K562 (cell line): ENCODE data around the gene DCAF17. TPM values are rescaled to one million over a fixed set of nuclear protein-coding genes. Genes with fewer than 3 reads are reported as not detected.

Experiments used
- ADNP ChIP-seq: fragments of 200-800 bp; sonication (Bioruptor generic); IDR thresholded peaks from 2 replicates; pipeline ENCODE4 v1.6.1; 2016; ENCODE audit warnings: missing genetic modification characterization, missing compliant biosample characterization
- ATF2 ChIP-seq: sonication (generic); formaldehyde crosslinking; IDR thresholded peaks from 2 replicates; pipeline ENCODE4 v1.8.1; 2022; ENCODE audit warnings: missing genetic modification reagents
- CREB1 ChIP-seq, 2 experiments: sonication (generic) in 1 of 2; formaldehyde crosslinking in 1 of 2; IDR thresholded peaks; 2 replicates each; pipeline versions ENCODE4 v1.6.1 to v1.8.0; 2012 to 2022; ENCODE audit warnings: inconsistent platforms in 1 of 2, mild to moderate bottlenecking in 1 of 2, missing genetic modification reagents in 1 of 2, moderate library complexity in 1 of 2
- ESRRB ChIP-seq: fragments of 250-450 bp; sonication (Bioruptor Pico); IDR thresholded peaks from 2 replicates; pipeline ENCODE4 v1.5.0; 2020; ENCODE audit warnings: mild to moderate bottlenecking, moderate library complexity, borderline replicate concordance
- FOXK1 ChIP-seq: sonication (generic); formaldehyde crosslinking; IDR thresholded peaks from 2 replicates; pipeline ENCODE4 v1.8.0; 2022; ENCODE audit warnings: missing genetic modification reagents, mild to moderate bottlenecking, borderline replicate concordance
- FOXK2 ChIP-seq, 2 experiments: fragments of 450-650 bp; IDR thresholded peaks in 1 of 2; conservative IDR thresholded peaks in 1 of 2; 2 replicates each; pipeline ENCODE4 v1.6.1; 2016; ENCODE audit warnings: low read depth in 2 of 2, mild to moderate bottlenecking in 1 of 2
- HDAC3 ChIP-seq: fragments of 450-650 bp; IDR thresholded peaks from 2 replicates; pipeline ENCODE4 v1.6.1; 2018; ENCODE audit warnings: borderline replicate concordance, mild to moderate bottlenecking, moderate library complexity; ENCODE audit not compliant: partially characterized antibody
- KAT2B ChIP-seq: IDR thresholded peaks from one replicate; pipeline ENCODE4 v1.6.1; 2012; ENCODE audit warnings: low read depth, mild to moderate bottlenecking, control low read depth, inconsistent platforms, low read length, moderate library complexity
- KAT7 ChIP-seq: sonication (generic); formaldehyde crosslinking; IDR thresholded peaks from 2 replicates; pipeline ENCODE4 v1.8.0; 2022; ENCODE audit warnings: missing genetic modification reagents, mild to moderate bottlenecking, borderline replicate concordance
- MBD2 ChIP-seq: sonication (generic); IDR thresholded peaks from 2 replicates; pipeline ENCODE4 v1.6.1; 2016; ENCODE audit warnings: low read depth, borderline replicate concordance
- MEF2D ChIP-seq: conservative IDR thresholded peaks from 2 replicates; pipeline ENCODE4 v1.6.1; 2016; ENCODE audit warnings: low read depth, missing genetic modification characterization, missing compliant biosample characterization
- MIER1 ChIP-seq: fragments of 450-650 bp; IDR thresholded peaks from 2 replicates; pipeline ENCODE4 v1.6.1; 2016; ENCODE audit warnings: antibody characterized with exemption, mild to moderate bottlenecking, low read depth
- NFIC ChIP-seq: fragments of 450-650 bp; IDR thresholded peaks from 2 replicates; pipeline ENCODE4 v1.6.1; 2017; ENCODE audit warnings: mild to moderate bottlenecking, inconsistent platforms
- NFXL1 ChIP-seq: fragments of 450-650 bp; formaldehyde crosslinking; IDR thresholded peaks from 2 replicates; pipeline ENCODE4 v1.4.0; 2021; ENCODE audit warnings: mild to moderate bottlenecking
- PPARD ChIP-seq: fragments of 250-450 bp; sonication (Bioruptor Pico); IDR thresholded peaks from 2 replicates; pipeline ENCODE4 v1.8.0; 2022; ENCODE audit warnings: inconsistent platforms, mild to moderate bottlenecking, moderate library complexity
- PTTG1 ChIP-seq: fragments of 450-650 bp; IDR thresholded peaks from 2 replicates; pipeline ENCODE4 v1.6.1; 2016; ENCODE audit warnings: low read depth, mild to moderate bottlenecking, missing genetic modification characterization, missing compliant biosample characterization
- PURB ChIP-seq: sonication (generic); formaldehyde crosslinking; IDR thresholded peaks from 2 replicates; pipeline ENCODE4 v1.9.0; 2021; ENCODE audit warnings: low read depth, mild to moderate bottlenecking, missing genetic modification reagents
- TCFL5 ChIP-seq: fragments of 250-450 bp; sonication (Bioruptor Pico); conservative IDR thresholded peaks from 2 replicates; pipeline ENCODE4 v1.6.1; 2021; ENCODE audit warnings: mild to moderate bottlenecking, moderate library complexity, matching md5 sums
- TGIF2 ChIP-seq: sonication (generic); formaldehyde crosslinking; IDR thresholded peaks from 2 replicates; pipeline ENCODE4 v1.8.1; 2022; ENCODE audit warnings: mild to moderate bottlenecking, missing genetic modification reagents, moderate library complexity
- USF2 ChIP-seq: sonication (generic); formaldehyde crosslinking; IDR thresholded peaks from 2 replicates; pipeline ENCODE4 v1.5.0; 2020; ENCODE audit warnings: missing genetic modification reagents
- ZHX1 ChIP-seq: fragments of 150-350 bp; conservative IDR thresholded peaks from 2 replicates; pipeline ENCODE4 v1.6.1; 2014; ENCODE audit warnings: low read length
- ZSCAN32 ChIP-seq: fragments of 450-650 bp; formaldehyde crosslinking; IDR thresholded peaks from 2 replicates; pipeline ENCODE4 v1.4.0; 2020; ENCODE audit warnings: mild to moderate bottlenecking, moderate library complexity
- ZZZ3 ChIP-seq: fragments of 450-650 bp; IDR thresholded peaks from 2 replicates; pipeline ENCODE4 v1.6.1; 2016; ENCODE audit warnings: antibody characterized with exemption, mild to moderate bottlenecking, moderate library complexity
- polyA plus RNA-seq, 8 experiments: library from polyadenylated mRNA; depleted of rRNA in 4 of 8; stranded (reverse) in 5 of 8; unstranded in 3 of 8; fragments of >200 nt; fragmentation: Nextera tagmentation in 2 of 8; fragmentation: Illumina TruSeq in 1 of 8; extraction: Ambion mirVana in 2 of 8; extraction: Trizol in 1 of 8; gene quantifications; 2 replicates each; pipeline versions ENCODE4 v1.2.1 to v1.2.3, GENCODE V29; 2011 to 2014; ENCODE audit warnings: inconsistent platforms in 1 of 8, missing spikeins in 1 of 8
- total RNA-seq, 7 experiments: library from RNA; depleted of rRNA in 6 of 7; stranded (reverse); fragments of >200 nt in 6 of 7; fragmentation: Illumina TruSeq in 2 of 7; extraction: Trizol in 2 of 7; gene quantifications; 2 replicates each; pipeline versions ENCODE4 v1.2.1 to v1.2.3, GENCODE V29; 2011 to 2021; ENCODE audit warnings: low replicate concordance in 1 of 7
- TF ChIP-seq, protein P1 (sequence below): fragments of 450-650 bp; IDR thresholded peaks from 2 replicates; pipeline ENCODE4 v1.6.1; 2016; ENCODE audit warnings: low read depth, mild to moderate bottlenecking, moderate library complexity

The DCAF17 gene
- total and polyA plus RNA-seq, 9 of the 15 experiments (the other 6 are each of a cell fraction or from before 2014, with no cell fraction given), result 10.0 to 38.5 (median 27.1) TPM

DNA sequence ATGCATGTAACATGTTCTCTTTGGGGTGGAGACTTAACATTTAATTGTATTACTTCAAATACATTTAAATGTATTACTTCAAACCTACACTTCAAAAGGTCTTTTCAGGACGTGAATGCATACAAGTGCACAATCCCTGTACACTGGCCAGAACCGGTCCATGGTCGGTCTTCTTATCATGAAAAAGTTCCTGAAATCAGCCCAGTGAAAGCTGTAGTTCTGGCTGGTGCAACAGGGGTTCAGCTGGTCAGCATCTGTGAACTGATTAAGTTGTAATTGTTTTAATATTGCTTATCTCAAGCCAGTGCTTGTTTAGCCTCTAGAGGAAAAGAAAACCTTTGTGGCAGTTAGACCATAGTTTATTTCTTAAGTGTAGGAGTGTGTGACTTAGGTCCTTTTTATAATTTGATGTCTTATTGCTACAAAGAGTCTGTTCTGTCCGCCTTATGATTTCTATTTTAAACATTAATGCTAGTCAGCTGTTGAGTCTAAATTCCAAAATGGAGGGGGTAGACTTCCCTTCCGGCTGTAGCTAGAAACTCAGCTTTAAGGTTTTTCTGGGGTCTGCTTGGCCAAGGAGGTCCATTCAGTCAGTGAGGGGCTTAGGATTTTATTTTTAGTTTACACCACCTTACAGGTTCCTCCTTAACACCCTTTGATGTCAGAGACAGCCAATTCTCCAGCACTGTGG is 87.5 kb downstream of the DCAF17 start (continued):
- TF ChIP-seq ZSCAN32 (CRISPR knock-in tag) (no peak), KAT7 (CRISPR knock-in tag) (no peak), TGIF2 (CRISPR knock-in tag) (no peak), FOXK2 (conservative IDR thresholded peaks at IDR 0.05 in 1 of 2, IDR thresholded peaks at IDR 0.05 in 1 of 2; ENCODE audit: low read depth in 2 of 2) (peak in 1 of 2 experiments; percentile 46; a peak in 1 of 4 replicates), PTTG1 (tag) (peak; percentile 58; the same call in 1 of the 2 replicates), ZHX1 (no peak), ZZZ3 (no peak), FOXK1 (CRISPR knock-in tag) (no peak), ADNP (no peak), NFXL1 (CRISPR knock-in tag) (no peak), HDAC3 (no peak), ATF2 (CRISPR knock-in tag) (no peak), NFIC (no peak), PPARD (CRISPR knock-in tag) (no peak), MBD2 (no peak), CREB1 (IDR thresholded peaks at IDR 0.05) (no peak), CREB1 (CRISPR knock-in tag; IDR thresholded peaks at IDR 0.05) (0 out of 2 replicates have a peak, but pooled peaks have one; percentile 25), MIER1 (no peak), MEF2D (tag) (no peak), PURB (CRISPR knock-in tag) (no peak), TCFL5 (no peak), USF2 (CRISPR knock-in tag) (no peak), ESRRB (CRISPR knock-in tag) (no peak), KAT2B (no peak)
- TF ChIP-seq, protein P1, sequence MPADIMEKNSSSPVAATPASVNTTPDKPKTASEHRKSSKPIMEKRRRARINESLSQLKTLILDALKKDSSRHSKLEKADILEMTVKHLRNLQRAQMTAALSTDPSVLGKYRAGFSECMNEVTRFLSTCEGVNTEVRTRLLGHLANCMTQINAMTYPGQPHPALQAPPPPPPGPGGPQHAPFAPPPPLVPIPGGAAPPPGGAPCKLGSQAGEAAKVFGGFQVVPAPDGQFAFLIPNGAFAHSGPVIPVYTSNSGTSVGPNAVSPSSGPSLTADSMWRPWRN, result no peak
